Left lobe of liver (tissue), 2 donors: ENCODE measurements around the gene ZNF33A. TPM values are rescaled to one million over a fixed set of nuclear protein-coding genes. Genes with fewer than 3 reads are reported as not detected.
A peak's percentile ranks its signal among the peaks of the same experiment; 100 is the strongest.
"Not testable (repeated sequence)": the region's sequence is repeated elsewhere in the genome, so short reads cannot be mapped to it uniquely, and the experiment has no call there.

Source experiments
- ATAC-seq: fragments of 200-7000 bp; cut with Tn5 transposase; one replicate; pipeline ENCODE4 v1.9.1; 2020; ENCODE audit warnings: mild to moderate bottlenecking, moderate library complexity
- DNase-seq: peaks from one replicate; pipeline ENCODE4 v3.0.0-alpha.2; 2020; ENCODE audit warnings: low spot score
- total RNA-seq: library from RNA; stranded (reverse); gene quantifications from one replicate; pipeline ENCODE4 v1.2.1, GENCODE V29; 2021
- donor health status: DM: no; HTN: no; CAD: no; lungs with moderate emphysema.
- donor health status: DM: no; HTN: yes; CAD: no.

The ZNF33A gene
- total RNA-seq, 1 donor from 2014 or later: 18.7 TPM

DNA sequence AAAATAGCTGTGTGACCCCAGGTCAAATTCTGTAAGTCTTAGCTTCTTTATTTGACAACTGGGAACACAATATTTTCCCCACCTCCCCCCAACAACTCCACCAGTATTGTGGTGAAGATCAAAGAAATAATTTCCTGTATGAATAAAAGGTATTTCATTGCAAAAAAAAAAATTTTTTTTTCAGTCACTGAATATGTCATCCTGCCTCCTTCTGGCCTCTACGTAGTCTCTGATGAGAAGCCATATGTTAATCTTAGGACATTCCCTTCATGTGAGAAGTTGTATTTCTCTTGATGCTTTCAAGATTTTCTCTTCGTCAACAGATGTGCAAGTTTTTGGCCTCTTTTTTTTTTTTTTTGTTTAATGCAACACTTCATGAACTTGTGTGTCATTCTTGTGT, 33.0 kb downstream of the ZNF33A start:
- DNase-seq (no peak), ATAC-seq (no peak)

DNA sequence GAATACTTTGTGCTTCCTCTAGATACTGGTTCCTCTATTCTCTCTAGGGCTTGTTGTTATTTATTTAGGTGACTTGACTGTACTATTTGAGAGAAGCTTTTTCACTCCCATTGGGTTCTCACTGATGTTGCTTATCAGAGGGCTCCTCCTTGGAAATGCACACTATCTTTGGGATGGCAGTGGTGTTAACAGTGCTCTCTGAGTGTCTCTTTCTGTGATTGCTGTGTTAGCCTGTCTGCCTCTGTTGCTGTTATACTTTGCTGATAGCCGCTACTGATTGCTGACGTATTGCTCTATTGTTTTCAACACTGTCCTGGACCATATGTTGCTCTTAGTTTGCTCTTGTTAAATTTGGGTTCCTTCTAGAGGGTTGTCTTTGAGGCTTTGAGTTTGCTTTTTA, 34.7 kb downstream of the ZNF33A start:
- ATAC-seq (no peak), DNase-seq (no peak)

DNA sequence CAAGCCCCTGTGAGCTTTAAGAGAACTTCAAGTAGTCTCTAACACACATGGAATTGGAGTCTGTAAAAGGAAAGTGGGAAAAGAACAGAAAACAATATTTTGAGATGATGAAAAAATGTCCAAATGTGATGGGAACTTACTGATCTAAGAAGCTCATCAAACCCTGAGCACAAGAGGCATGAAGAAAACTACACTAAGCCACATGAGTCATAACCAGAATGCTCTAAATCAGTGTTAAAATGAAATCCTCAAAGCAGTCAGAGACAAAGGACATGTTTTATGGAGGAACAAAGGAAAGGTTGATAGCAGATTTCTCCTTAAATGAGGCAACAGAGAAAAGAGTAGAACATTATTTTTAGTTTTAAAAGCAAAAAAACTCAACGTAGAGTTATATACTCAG, 37.2 kb downstream of the ZNF33A start:
- DNase-seq (no peak), ATAC-seq (no peak)

DNA sequence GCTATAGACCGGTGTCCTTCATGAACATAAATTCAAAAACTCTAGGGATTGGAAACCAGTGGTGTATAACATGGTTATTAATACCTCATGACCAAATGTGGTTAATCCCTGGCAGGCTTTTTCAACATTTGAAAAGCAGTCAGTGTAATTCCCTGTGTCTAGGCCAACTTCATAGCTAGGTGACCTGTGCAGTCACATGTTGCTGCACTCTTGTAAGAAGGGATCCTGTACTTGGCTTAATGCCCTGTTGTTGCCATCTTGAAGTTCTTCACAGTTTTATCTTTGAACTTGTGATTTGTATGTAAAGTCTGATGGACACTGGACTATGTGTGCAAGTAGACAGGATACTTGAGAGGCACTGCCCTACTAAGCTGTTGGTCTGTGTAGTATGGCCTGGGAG, 39.7 kb downstream of the ZNF33A start:
- ATAC-seq: no peak
- no peak for DNase-seq

DNA sequence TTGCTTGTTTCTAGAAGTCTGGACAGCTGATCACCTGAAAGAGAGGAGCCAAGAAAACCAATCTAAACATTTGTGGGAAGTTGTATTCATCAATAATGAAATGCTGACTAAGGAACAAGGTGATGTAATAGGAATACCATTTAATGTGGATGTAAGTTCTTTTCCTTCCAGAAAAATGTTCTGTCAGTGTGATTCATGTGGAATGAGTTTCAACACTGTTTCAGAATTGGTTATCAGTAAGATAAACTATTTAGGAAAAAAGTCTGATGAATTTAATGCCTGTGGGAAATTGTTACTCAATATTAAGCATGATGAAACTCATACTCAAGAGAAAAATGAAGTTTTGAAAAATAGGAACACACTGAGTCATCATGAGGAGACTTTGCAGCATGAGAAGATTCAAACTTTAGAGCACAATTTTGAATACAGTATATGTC, 43.9 kb downstream of the ZNF33A start:
- ATAC-seq (no peak), DNase-seq (no peak)

DNA sequence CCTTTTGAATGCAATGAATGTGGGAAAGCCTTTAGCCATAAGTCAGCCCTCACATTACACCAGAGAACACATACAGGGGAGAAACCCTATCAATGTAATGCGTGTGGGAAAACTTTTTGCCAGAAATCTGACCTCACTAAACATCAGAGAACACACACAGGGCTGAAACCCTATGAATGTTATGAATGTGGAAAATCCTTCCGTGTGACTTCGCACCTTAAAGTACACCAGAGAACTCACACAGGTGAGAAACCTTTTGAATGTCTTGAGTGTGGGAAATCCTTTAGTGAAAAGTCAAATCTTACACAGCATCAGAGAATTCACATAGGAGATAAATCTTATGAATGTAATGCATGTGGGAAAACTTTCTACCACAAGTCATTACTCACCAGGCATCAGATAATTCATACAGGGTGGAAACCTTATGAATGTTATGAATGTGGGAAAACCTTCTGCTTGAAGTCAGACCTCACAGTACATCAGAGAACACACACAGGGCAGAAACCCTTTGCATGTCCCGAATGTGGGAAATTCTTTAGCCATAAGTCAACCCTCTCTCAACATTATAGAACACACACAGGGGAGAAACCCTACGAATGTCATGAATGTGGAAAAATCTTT, 44.9 kb downstream of the ZNF33A start:
- ATAC-seq, DNase-seq: not testable (repeated sequence)

DNA sequence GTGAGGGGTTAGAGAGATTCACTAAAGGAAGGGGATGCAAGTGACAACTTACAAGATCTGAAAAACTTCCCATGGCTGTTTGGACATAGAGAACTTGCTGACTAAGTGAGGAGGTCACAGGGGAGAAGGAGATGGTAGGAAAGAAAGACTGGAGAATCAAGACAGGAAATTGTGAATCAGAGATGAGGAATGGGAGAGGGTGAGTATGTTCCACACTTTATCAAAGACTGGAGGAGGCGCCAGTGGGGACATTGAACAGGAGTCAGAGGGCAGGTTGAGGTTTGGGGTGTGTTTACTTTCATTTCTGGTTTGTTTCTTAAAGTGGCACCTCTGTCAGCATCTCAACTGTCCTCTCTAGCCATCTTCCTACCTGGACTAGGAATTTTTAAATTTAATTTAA, 59.2 kb downstream of the ZNF33A start:
- ATAC-seq, DNase-seq: not testable (repeated sequence)

DNA sequence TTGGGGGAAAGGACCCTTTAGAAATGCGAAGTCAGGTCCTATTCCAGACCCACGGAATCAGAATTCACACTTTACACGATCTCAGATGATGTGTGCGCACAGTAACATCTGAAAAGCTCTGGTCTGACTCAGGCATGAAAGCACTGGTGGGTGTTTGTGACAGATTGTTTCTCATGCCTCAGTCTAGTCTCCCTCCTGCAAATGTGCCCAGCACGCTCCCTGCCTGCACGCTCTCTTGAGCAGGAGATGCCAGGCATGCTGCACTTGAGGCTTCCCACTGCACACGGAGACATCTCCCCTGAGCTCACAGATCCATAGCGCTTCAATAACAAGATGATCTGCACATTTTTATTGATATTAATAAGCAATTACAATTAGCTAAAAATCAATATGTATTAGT, 60.0 kb downstream of the ZNF33A start:
- DNase-seq (no peak), ATAC-seq (no peak)

DNA sequence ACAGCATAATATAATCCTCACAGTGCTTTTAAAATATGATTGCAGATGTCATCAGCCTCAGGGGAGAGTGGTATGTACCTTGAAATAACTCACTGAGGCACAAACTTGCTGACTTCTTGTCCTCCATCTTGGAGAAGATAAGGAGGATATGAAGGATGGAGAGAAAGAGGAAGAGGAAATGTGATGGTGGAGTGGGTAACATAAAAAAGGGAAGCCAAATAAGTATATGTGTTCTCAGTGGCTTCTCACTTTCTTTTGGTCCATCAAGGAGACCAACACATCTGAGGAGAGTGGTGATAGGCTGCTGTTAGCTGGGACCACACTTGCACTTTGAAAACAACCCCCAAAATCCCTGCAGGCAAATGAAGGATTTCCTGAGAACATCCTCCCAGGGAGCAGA, 62.1 kb downstream of the ZNF33A start:
- ATAC-seq (no peak), DNase-seq (no peak)

DNA sequence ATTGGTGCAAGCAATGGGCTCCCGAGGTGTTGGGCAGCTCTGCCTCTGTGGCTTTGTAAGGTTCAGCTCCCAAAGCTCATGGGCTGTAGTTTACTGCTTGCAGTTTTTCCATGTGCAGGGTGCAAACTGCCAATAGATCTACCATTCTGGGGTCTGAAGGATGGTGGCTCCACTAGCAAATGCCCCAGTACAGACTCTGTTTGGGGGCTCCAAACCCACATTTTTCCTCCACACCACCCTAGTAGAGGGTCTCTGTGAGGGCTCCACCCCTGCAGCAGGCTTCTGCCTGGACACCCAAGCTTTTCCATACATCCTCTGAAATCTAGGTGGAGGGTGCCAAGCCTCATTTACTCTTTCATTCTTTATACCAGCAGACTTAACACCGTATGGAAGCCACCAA, 66.2 kb downstream of the ZNF33A start:
- no peak for ATAC-seq
- no peak for DNase-seq

DNA sequence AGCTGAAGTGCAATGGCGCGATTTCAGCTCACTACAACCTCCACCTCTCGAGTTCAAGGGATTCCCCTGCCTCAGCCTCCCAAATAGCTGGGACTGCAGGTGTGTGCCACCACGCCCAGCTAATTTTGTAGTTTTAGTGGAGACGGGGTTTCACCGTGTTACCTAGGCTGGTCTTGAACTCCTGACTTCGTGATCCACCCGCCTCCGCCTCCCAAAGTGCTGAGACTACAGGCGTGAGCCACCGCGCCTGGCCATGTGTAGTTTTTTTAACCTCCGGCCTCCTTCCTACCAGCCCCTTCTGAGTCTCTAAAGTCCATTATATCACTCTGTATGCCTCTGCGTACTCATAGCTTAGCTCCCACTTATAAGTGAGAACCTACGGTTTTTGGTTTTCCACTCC, 82.8 kb downstream of the ZNF33A start:
- DNase-seq, ATAC-seq: not testable (repeated sequence)

DNA sequence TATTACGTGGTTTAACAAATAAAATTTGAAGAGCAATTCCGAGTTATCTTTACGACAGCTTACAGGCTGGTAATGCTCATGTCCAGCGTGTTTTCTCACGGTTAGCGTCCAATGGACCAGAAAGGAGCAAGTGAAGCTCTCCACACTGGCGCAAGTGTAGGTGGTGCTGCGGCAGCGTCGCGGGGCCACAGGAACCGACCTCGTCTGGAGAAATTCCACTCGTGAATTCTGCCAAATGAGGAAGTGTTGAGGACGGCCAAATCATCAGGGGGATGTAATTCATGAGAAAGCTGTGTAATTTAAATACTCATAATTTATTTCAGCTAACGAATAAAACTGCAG, 83.3 kb downstream of the ZNF33A start:
- DNase-seq: no peak
- peak; percentile 59 for ATAC-seq

DNA sequence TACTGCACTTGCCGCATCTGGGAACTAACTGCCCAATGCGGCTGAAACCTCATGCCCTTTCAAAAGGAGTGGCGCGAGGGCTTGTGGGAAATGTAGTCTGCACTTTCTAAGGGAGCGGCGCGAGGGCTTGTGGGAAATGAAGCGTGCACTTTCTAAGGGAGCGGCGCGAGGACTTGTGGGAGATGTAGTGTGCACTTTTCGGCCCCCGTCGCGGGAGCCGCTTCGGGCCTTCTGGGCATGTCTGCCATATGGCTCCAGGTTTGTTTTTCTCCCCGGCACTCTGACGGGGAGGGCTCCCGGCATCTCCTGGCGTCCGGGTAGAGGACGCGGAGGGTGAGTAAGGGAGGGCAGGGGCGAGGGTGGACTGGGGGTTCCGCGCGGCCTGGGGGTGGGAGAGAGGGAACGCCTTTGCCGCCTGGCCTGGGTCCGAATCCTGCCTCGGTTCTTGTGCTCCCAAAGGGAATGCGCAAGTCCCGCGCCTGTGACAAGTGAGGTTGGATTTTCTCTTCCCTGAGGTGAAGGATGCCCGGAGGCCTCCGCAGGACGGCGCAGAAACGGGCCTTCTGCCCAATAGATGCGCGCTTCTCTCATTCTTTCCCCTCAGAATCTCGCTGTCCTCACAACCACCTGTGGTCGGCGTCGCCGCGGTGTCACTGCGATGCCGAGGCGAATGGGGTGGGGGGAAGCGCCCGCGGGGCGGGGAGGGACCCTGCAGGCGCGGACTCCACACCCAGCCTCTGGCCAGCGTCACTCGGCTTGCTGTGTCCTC, 83.9 kb downstream of the ZNF33A start, which contains the start of gene ZNF37A:
ZNF37A (plus strand) TSS at position 180 of the 769 bp plus-strand sequence. CDS start 2,281 bp downstream, outside the sequence.
- DNase-seq (peak; percentile 94), ATAC-seq (peak; percentile 97)

DNA sequence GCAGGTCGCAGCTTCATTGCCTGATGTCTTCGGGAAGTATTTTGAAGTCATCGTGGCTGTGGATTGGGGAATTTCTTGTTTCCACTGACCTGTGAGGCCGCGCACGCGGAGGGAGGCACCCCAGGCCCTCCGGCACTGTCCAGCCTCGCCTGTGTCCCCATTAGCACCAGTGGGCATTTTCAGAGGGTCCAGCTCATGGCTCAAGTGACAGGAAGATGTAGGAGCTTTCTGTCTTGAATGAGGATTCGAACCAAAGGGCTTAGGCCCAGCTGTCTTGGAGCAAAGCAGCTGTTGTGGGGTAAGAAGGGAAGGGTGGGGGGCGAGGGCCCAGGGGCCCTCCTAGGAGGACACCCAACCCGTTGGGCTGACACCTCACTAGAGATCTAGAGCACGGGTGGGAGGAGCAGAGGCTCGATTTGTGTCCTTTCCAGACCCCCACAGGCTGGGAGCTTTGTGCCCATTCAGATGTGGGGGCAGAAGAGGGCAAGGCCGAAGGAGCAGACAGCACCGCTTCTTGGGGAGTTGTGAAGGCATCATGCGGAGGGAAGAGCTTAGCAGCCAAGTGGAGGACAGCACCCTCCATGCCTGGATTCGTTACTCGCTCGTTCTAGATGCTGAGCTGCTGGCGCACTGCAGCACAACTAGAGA, 84.6 kb downstream of the ZNF33A start:
- ATAC-seq (no peak), DNase-seq (no peak)

DNA sequence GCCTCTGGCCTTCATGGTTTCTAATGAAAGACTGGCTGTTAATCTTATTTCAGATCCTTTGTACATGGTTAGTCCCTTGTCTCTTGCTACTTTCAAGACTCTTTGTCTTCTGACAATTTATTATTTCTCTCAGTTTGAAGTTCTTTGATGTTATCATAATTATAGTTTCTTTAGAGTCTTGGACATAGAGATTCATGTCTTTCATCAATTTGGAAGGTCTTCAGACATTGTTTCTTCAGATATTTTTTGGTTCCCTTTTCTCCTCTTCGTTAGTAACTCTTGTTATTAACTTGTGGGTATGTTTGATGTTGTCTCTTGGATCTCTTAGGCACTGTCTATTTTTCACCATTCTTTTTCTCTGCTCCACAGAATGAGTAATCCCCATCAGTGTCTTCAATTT, 92.4 kb downstream of the ZNF33A start:
- ATAC-seq: no peak

DNA sequence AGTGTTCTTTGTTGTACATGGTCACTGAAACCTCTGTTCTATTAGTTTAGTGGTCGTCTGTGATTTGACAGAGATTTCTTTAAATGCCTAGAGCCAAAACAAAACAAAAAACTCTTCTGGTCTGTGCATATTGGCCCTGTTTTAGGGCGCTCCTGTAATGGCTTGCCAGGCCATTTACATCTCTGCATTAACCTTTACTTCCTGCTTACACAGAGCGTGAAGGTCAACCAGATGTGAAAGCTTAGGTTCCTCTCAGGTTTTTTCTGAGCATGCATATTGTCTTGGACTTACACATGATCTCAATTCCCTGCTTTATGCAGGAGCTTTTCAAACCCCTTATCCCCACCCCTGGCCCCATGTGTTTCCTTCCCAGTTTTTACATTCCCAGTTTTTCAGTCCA, 93.3 kb downstream of the ZNF33A start:
- DNase-seq: no peak
- ATAC-seq: no peak

More for the DNA sequence above, 92.4 kb downstream of the ZNF33A start:
- no peak for DNase-seq

DNA sequence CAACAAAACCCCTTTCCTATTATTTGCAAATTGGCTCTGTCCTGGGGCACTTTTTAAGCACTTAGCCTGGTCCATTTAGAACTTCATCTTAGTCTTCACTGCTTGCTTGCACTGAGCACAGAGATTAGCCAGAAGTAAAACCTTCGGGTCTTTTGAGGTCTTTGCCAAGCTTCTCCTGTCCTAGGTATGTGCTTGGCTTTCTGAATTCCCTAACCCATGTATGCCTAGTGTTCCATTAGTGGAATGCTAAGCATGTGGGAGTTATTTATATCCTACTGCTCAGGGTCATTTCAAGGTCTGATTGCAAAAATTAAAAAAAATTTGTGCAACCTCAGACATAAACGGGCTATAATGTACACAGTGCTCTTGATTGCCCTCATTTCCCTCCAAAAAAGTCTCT, 101.7 kb downstream of the ZNF33A start:
- no peak for DNase-seq
- no peak for ATAC-seq

Other genes with a start within 250 kb of the ZNF33A start
- 4.2 TPM for gene ZNF248, start 153.1 kb upstream of the ZNF33A start, total RNA-seq
- 2.3 TPM for gene ZNF25, start 34.0 kb upstream of the ZNF33A start, total RNA-seq
- gene ZNF37A, start 83.7 kb downstream of the ZNF33A start, total RNA-seq: 7.3 TPM